Measurements from ENCODE around the gene KDM4B. TPM values are rescaled to one million over a fixed set of nuclear protein-coding genes. Genes with fewer than 3 reads are reported as not detected.

Gene KDM4B
- total and polyA plus RNA-seq, 9 of the 15 experiments (the other 6 are each of a cell fraction or from before 2014, with no cell fraction given) = 0.21 to 29.9 (median 7.3) TPM

DNA sequence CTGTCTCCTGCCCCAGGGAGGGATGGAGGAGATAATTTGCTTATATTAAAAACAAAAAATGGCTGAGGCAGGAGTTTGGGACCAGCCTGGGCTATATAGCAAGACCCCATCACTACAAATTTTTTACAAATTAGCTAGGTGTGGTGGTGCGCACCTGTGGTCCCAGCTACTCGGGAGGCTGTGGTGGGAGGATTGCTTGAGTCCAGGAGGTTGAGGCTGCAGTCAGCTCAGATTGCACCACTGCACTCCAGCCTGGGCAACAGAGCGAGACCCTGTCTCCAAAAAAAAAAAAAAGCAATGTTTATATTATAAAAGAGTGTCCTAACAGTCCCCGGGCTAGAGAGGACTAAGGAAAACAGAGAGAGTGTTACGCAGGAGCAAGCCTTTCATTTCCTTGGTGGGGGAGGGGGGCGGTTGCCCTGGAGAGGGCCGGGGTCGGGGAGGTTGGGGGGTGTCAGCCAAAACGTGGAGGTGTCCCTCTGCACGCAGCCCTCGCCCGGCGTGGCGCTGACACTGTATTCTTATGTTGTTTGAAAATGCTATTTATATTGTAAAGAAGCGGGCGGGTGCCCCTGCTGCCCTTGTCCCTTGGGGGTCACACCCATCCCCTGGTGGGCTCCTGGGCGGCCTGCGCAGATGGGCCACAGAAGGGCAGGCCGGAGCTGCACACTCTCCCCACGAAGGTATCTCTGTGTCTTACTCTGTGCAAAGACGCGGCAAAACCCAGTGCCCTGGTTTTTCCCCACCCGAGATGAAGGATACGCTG lies 184.0 kb downstream of the KDM4B start:
- Histone ChIP-seq H4K20me1 (replicated peaks; ENCODE audit: control insufficient read depth, insufficient read depth, low read length) (no peaks in the 10 kb centered on the region; the same call in 1 of the 2 replicates), H3K27ac (ENCODE audit: extremely low read depth, low read depth, low read length) (no peak overlapping the region), H3K9me1 (ENCODE audit: control insufficient read depth, insufficient read depth, low read length) (peaks cover 3% of the 10 kb centered on the region), H3K9me3 (replicated peaks; ENCODE audit: control insufficient read depth, insufficient read depth, low read depth, low read length) (no peaks in the 10 kb centered on the region), H3K4me3 (no peak overlapping the region), H3K27me3 (ENCODE audit: control insufficient read depth in 2 of 2, insufficient read depth in 2 of 2, low read length in 2 of 2) (no peaks in the 10 kb centered on the region), H3K9ac (ENCODE audit: insufficient read depth in 1 of 2, low read depth in 2 of 2, low read length in 2 of 2) (0 out of 4 replicates have a peak overlapping the region, but pooled peaks of 1 of the 2 experiments have one; percentile 26), H3K4me1 (replicated peaks in 1 of 2; ENCODE audit: control insufficient read depth in 2 of 2, insufficient read depth in 2 of 2, low read length in 2 of 2) (peaks cover 0 to 40% of the 10 kb centered on the region in 2 experiments; a peak in 2 of 5 replicates), H2AFZ (ENCODE audit: low read depth, low read length) (no peak overlapping the region), H3K36me3 (ENCODE audit: control insufficient read depth, insufficient read depth, low read length) (peaks cover 4% of the 10 kb centered on the region; the same call in 1 of the 3 replicates), H3K79me2 (ENCODE audit: control insufficient read depth, insufficient read depth, low read length) (no peaks in the 10 kb centered on the region), H3K4me2 (ENCODE audit: insufficient read depth, low read length) (no peak overlapping the region)
- intact Hi-C loops (cut with micrococcal nuclease) = loop anchor here (5.0 kb wide), 1 partner anchor 106 kb away; no protein-coding TSS in a partner anchor
- ATAC-seq (no peak), DNase-seq (ENCODE audit: extremely low read depth in 1 of 4, low spot score in 3 of 4) (no peak), FAIRE-seq (no peak)
- ChIA-PET POLR2A (interaction anchor here (0.5 to 1.0 kb wide), 4 partner anchors 13 to 36 kb away, joined by 3 to 6 read pairs (median 4); no protein-coding TSS in a partner anchor), CTCF (ENCODE audit: low intra/inter-chr PET ratio) (interaction anchor here (1.0 kb wide), 1 partner anchor 104 kb away, joined by 4 read pairs; no protein-coding TSS in a partner anchor)
- BruUV-seq (replicated peaks) = no TSS peak
- in situ Hi-C loops (cut with MboI) = no loop called here
- 82% methylated on average over 12 of the region's 24 CpGs for WGBS (ENCODE audit: insufficient coverage, low coverage, missing lambda C conversion rate)
- no peak for TF ChIP-seq RBBP5 (IDR thresholded peaks at IDR 0.05; ENCODE audit: borderline replicate concordance, insufficient read depth, low read length, poor library complexity, severe bottlenecking)
- no peak for TF ChIP-seq POLR3G (IDR thresholded peaks at IDR 0.05; ENCODE audit: extremely low read depth, insufficient read length, insufficient replicate concordance)
- TF ChIP-seq ZNF121 (CRISPR knock-in tag; conservative IDR thresholded peaks at IDR 0.05) = 0 out of 2 replicates have a peak, but pooled peaks have one; percentile 29
- TF ChIP-seq FOXK1 (CRISPR knock-in tag; IDR thresholded peaks at IDR 0.05; ENCODE audit: borderline replicate concordance) = no peak
- TF ChIP-seq, protein P1, sequence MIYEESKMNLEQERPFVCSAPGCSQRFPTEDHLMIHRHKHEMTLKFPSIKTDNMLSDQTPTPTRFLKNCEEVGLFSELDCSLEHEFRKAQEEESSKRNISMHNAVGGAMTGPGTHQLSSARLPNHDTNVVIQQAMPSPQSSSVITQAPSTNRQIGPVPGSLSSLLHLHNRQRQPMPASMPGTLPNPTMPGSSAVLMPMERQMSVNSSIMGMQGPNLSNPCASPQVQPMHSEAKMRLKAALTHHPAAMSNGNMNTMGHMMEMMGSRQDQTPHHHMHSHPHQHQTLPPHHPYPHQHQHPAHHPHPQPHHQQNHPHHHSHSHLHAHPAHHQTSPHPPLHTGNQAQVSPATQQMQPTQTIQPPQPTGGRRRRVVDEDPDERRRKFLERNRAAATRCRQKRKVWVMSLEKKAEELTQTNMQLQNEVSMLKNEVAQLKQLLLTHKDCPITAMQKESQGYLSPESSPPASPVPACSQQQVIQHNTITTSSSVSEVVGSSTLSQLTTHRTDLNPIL (CRISPR knock-in tag; IDR thresholded peaks at IDR 0.05) = no peak
